ENCODE results near the gene POM121. TPM values are rescaled to one million over a fixed set of nuclear protein-coding genes. Genes with fewer than 3 reads are reported as not detected.
A peak's percentile ranks its signal among the peaks of the same experiment; 100 is the strongest.
"Not testable (repeated sequence)": the region's sequence is repeated elsewhere in the genome, so short reads cannot be mapped to it uniquely, and the experiment has no call there.

POM121 gene
- total RNA-seq = 10.3 TPM

- DNase-seq = peak; percentile 93
Measured at GRCh38 chr7:72924733-72925545, at the start of gene POM121. Gene POM121, plus strand, starts transcription at chr7:72925095. Its CDS starts 27 bp downstream, at chr7:72925122.

GRCh38 chr7:72879079-72879736 is 45.7 kb upstream of the POM121 start:
- DNase-seq = peak; percentile 90

- DNase-seq = peak; percentile 59
Measured at GRCh38 chr7:72879737-72880215, 45.1 kb upstream of the POM121 start.

GRCh38 chr7:72891750-72892149 is 33.1 kb upstream of the POM121 start:
- not testable (repeated sequence) for DNase-seq

GRCh38 chr7:72904740-72905139 is 20.2 kb upstream of the POM121 start:
- not testable (repeated sequence) for DNase-seq

GRCh38 chr7:72908422-72908821 is 16.5 kb upstream of the POM121 start:
- not testable (repeated sequence) for DNase-seq

GRCh38 chr7:72911395-72911794 is 13.5 kb upstream of the POM121 start:
- DNase-seq = not testable (repeated sequence)

- DNase-seq = not testable (repeated sequence)
Measured at GRCh38 chr7:72913750-72914149, 11.1 kb upstream of the POM121 start.

GRCh38 chr7:72914756-72915525 is 10.0 kb upstream of the POM121 start:
- peak; percentile 51 for DNase-seq

- DNase-seq = no peak
Measured at GRCh38 chr7:72919256-72919775, 5.6 kb upstream of the POM121 start.

GRCh38 chr7:72924386-72924732 is 536 bp upstream of the POM121 start:
- no peak for DNase-seq

- DNase-seq = peak; percentile 48
Measured at GRCh38 chr7:72925546-72926120, 738 bp downstream of the POM121 start.

GRCh38 chr7:72927791-72928190 is 2.9 kb downstream of the POM121 start:
- not testable (repeated sequence) for DNase-seq

GRCh38 chr7:72928216-72928615 is 3.3 kb downstream of the POM121 start:
- DNase-seq = not testable (repeated sequence)

GRCh38 chr7:72942022-72942705 is 17.3 kb downstream of the POM121 start:
- DNase-seq = not testable (repeated sequence)

- DNase-seq = not testable (repeated sequence)
Measured at GRCh38 chr7:72942956-72943355, 18.1 kb downstream of the POM121 start.

GRCh38 chr7:72944937-72945336 is 20.0 kb downstream of the POM121 start:
- DNase-seq = not testable (repeated sequence)

- not testable (repeated sequence) for DNase-seq
Measured at GRCh38 chr7:72945597-72945996, 20.7 kb downstream of the POM121 start.

GRCh38 chr7:72946130-72946745 is 21.3 kb downstream of the POM121 start:
- DNase-seq = not testable (repeated sequence)

- DNase-seq = not testable (repeated sequence)
Measured at GRCh38 chr7:72948714-72949113, 23.8 kb downstream of the POM121 start.

GRCh38 chr7:72949276-72949675 is 24.4 kb downstream of the POM121 start:
- not testable (repeated sequence) for DNase-seq

Measured in tongue (tissue), 2 donors.